Activated T-cell treated with anti-CD3 and anti-CD28 coated beads for 1 hour (primary cell): ENCODE results near the gene DMXL2.
"Not testable (repeated sequence)": the region's sequence is repeated elsewhere in the genome, so short reads cannot be mapped to it uniquely, and the experiment has no call there.

Experiments used
- DNase-seq: peaks from one replicate; pipeline ENCODE4 v3.0.0-alpha.2; 2020; ENCODE audit warnings: low read depth

DMXL2 gene, protein sequence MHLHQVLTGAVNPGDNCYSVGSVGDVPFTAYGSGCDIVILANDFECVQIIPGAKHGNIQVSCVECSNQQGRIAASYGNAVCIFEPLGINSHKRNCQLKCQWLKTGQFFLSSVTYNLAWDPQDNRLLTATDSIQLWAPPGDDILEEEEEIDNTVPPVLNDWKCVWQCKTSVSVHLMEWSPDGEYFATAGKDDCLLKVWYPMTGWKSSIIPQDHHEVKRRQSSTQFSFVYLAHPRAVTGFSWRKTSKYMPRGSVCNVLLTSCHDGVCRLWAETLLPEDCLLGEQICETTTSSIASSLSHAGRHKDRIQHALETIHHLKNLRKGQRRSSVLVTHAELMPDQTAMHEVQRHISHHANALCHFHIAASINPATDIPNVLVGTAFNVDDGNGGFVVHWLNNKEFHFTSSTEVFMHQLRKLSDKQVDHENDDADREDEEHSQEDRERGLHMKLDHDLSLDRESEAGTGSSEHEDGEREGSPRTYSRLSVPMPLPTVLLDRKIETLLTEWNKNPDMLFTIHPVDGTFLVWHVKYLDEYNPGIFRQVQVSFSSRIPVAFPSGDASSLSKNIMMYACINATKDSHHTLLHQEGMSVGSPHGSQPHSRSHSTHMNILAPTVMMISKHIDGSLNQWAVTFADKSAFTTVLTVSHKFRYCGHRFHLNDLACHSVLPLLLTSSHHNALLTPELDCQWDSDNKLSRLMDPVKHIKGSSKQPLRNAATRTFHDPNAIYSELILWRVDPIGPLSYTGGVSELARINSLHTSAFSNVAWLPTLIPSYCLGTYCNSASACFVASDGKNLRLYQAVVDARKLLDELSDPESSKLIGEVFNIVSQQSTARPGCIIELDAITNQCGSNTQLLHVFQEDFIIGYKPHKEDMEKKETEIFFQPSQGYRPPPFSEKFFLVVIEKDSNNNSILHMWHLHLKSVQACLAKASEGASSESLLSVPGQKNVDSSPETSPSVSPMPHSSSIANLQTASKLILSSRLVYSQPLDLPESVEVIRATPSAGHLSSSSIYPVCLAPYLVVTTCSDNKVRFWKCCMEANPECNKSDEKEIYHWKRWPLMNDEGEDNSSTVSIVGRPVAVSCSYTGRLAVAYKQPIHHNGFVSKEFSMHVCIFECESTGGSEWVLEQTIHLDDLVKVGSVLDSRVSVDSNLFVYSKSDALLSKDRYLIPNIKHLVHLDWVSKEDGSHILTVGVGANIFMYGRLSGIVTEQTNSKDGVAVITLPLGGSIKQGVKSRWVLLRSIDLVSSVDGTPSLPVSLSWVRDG (N-terminal part only)

DNA sequence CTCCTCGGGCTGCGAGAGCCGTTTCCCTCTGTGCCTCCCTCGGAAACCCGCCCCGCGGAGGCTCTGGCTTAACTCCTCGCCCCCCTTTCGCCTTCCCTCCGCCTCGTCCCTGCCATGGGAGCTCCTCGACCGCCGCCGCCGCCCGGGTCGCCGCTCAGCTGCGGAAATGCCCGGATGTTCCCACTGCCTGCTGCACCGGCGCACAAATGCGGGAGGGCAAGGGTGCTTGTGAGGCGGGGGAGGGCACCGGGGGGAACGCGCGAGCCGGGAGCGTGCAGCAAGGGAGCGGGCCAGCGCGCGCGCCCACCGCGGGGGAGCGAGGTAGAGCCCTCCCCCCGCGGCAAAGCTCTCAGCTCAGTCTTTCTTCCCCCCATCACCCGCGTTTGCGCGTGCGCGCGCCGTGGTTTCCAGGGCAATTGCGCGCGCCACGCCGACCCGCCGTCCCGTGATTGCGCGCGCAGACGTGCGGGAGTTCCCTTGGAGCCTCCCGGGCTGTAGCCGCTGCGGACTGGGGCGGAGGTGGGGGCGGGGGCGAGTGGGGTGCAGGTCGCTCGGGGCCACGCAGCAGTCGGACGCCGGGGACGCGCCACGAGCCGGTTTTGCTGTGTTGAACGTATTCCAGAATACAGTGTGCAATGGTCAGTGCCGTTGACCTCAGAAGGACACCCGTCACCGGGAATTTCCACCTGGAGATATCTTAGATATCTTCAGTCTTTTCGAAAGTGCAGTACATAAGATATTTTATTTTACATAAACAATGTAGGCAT is at the start of gene DMXL2:
Gene DMXL2 (minus strand): TSS at position 168 of the 767 bp plus-strand sequence. CDS start 226 bp downstream, outside the sequence.
- peak; percentile 50 for DNase-seq

DNA sequence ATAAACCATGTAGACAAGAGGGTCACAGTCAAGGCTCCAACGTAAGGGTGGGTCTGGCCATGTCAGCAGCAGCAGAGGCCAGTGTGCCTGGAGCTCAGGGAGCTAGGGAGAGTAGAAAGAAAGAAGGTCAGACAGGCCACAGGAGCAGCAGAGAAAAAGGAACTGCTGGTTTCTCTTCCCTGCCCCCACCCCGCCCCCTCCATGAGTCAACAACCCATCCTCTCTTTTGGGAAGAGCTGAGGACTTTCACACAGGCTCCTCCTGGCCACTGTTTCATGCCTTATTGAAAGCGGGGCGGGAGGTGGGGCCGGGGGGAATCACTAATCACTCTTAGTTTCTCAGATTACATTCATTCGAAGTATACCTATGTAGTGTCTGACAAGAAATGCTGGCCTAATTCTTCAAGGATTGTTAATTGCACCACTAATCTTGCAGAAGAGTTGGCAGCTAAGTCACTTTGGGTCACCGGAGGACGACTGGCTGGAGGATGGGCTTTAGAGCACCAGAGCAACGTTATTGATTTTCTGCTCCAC is 49.6 kb upstream of the DMXL2 start:
- no peak for DNase-seq

DNA sequence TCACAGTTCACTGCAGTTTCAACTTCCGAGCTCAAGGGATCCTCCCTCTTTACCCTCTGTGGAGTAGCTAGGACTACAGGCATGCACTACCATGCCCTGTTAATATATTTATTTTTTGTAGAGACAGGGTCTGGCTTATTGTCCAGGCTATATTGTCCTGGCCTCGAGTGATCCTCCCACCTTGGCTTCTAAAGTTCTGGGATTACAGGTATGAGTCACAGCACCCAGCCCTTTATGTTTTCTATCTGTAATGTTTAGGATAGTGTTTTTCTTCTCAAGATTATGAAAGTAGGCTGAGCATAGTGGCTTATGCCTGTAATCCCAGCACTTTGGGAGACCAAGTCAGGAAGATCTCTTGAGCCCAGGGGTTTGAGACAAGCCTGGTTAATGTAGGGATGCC is 46.8 kb upstream of the DMXL2 start:
- DNase-seq, result no peak

DNA sequence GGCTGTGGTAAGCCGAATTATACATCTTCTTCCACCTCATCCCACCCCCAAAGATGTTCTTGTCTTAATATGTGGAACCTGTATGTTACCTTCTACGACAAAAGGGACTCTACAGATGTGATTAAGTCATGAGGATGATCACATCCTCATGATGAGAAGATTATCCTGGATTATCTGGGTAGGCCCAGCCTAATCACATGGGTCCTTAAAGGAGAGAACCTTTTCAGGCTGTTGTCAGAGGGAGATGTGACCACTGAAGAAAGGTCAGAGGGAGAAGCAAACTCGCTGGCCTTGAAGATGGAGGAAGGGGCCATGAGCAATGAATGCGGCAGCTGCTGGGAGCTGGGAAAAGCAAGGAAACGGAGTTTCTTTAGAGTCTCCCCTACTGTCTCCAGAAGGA is 45.9 kb upstream of the DMXL2 start:
- no peak for DNase-seq

DNA sequence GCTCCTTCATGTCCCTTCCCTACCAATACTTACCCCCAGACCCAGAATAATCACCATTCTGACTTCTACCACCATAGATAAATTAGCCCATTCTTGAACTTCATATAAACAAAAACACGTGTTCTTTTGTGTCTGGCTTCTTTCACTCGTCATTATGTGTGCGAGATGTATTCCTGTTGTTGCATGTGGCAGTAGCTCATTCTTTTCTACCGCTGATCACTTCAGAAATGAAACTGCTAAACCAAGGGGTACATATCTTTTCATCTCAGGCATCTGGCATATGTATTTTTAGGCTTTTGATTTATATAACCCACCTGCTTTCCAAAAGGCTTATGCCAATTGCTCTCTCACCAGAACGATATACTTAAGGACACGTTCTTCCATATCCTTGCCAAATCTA is 44.9 kb upstream of the DMXL2 start:
- DNase-seq, result no peak

DNA sequence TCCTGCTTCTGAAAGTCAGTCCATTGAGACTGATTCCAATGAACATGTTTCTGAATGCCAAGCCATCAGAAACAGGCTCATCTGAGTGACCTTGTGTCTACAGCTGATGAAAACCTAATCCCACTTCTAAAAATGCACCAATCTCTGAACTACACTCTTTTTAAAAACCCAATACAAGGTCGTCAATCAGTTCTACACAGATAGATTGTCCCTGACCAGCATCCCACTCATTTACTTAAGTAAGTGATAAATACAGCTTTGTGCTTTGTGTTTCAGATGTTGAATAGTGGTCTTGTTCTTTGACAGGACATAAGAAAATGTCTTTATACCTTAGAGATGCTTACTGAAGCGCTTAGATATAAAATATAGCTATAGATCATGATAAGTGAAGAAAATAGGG is 38.5 kb upstream of the DMXL2 start:
- DNase-seq, result no peak

DNA sequence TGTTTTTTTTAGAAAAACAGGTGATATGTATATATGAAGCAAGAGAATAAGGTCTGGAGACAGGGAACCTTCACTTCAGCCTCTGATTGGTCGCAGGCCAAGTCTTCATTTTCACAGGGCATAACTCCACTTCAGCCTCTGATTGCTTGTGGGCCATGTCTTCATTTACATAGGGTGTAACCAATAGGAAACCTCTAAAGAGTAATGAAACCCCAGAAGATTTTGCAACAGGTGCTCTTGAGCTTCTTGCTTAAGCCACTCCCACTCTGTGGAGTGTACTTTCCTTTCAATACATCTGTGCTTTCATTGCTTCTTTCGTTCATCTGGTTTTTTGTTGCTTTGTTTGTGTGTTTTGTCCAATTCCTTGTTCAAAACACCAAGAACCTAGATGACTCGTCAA is 36.1 kb upstream of the DMXL2 start:
- DNase-seq, result no peak

DNA sequence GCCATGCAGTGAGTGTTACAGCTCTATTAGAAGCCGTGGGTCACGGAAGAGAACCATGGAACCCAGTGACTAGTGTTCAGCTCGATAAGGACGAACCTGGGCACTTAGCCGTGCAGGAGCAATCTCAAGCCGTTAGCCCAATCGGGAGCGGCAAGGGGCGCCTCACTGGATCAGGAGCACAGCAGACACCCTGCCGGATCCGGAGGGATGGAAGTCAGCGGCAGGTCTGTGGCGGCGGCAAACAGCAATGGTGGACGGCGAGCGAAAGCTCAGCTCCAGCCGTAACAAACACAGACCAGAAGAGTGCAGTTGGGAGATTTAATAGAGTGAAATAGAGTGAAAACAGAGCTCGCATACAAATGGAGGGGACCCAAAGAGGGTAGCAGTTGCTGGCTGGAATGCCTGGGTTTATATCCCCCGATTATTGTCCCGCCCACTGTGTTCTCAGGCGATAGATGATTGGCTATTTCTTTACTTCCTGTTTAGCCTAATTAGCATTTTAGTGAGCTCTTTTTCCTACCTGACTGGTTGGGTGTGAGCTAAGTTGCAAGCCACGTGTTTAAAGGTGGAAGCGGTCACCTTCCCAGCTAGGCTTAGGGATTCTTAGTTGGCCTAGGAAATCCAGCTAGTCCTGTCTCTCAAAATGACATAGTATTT is 33.0 kb upstream of the DMXL2 start:
- DNase-seq, result not testable (repeated sequence)

DNA sequence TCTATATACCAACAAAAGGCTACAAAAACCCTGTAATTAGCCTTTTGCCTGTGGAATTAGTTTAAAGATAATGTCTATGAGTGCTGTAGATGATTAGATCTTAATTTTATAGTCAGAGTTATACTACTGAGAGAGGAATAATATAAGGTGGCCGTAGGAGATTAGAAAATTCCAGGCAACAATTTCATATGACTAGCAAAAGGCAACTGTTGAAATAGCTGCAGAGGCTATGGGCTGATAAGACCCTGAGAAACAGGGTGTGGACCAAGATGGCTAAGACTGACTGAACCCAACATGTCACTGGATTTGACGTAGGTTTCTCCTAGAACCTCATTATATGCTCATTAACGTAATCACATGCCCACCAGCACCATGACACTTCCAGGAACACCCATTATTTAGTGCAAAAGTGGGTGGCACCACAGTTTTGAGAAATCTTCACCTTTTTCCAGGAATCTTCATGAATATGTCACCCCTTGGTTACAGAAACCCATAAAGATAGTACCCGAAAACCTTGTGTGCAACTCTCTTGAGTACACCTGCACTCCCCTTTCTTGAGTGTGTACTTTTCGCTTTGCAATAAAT is 29.6 kb upstream of the DMXL2 start:
- DNase-seq, result no peak

DNA sequence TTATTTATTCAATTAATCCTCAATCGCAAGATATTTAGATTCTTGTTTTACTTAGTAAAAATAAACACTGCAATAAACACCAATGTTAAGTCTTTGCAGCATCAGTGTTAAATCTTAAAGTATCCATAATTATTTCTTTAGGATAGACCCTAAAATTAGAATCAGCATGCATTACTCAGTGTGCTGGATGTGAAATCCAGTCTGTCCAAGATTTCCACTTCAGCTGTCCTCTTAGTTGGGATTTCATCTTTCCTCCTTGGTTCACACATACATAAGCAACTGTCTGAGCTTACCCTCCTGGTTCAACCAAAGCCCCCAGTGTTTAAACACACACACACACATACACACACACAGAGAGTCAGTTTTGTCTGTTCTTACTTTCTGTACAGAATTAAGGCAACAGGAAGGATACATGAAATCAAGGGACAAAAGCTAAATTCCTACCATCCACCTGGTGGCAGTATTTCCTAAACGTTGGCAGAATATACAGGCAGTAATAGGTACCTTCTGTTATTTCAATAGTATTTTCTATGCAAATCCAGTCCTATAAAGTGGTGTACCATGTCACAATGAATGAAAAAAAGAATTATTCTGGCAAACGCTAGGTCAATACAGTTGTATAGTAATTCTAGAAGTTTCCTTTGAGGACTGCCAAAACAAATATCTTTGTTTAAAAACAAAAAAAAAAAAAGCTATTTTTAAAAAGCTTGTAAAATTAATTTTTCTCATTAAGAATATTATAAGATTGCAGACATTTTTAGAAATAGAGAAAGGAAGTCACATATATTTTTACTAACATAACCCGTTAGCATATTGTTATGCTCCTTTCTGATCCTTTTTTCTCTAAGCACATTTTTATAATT is 27.3 kb upstream of the DMXL2 start:
- DNase-seq, result peak; percentile 5

DNA sequence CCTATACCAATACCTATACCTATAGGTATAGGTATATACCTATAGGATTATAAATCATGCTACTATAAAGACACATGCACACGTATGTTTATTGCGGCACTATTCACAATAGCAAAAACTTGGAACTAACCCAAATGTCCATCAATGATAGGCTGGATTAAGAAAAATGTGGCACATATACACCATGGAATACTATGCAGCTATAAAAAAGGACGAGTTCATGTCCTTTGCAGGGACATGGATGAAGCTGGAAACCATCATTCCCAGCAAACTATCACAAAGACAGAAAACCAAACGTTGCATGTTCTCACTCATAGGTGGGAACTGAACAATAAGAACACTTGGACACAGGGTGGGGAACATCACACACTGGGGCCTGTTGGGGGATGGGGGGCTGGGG is 26.1 kb upstream of the DMXL2 start:
- DNase-seq, result not testable (repeated sequence)

DNA sequence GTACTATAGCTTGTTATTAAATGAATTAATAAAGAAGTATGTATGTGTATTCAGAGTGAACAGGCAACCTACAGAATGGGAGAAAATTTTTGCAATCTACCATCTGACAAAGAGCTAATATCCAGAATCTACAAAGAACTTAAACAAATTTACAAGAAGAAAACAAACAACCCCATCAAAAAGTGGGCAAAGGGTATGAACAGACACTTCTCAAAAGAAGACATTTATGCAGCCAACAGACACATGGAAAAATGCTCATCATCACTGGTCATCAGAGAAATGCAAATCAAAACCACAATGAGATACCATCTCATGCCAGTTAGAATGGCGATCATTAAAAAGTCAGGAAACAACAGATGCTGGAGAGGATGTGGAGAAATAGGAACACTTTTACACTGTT is 25.5 kb upstream of the DMXL2 start:
- DNase-seq, result not testable (repeated sequence)

DNA sequence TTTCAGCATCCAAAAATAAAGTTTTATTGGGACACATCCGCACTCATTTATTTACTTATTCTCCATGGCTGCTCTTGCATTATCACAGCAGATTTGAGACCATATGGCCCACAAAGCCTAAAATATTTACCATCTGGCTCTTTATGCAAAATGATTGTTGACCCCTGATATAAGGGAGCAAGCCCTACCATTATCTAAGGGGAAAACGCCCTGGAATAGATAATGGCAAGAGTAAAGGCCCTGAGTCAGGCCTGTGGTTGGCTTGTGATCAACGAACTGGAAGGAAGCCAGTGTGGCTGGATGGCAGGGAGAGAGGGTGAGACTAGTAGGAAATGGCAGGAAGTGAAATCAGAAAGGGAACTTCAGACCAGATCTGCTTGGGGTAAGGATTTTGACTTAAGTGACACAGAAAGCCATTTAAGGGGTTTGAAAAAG is 24.6 kb upstream of the DMXL2 start:
- DNase-seq, result no peak

DNA sequence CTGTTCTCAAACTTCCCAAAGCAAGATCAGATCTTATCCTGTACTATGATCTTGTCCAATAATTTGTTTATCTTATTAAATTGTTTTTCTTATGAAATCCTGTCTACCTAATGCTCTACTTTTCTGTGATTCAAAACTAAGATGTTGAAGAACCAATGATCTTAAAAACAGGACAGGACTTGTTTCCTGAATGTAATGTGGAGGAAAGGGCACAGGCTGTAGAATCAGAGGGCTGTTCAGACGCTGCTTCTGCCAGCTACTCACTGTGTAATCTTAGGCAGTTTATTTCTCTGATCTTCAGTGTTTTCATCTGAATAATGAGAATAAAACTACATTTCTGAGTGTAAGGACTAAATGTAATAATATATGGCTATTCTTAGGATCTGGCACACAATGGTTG is 20.1 kb upstream of the DMXL2 start:
- no peak for DNase-seq

DNA sequence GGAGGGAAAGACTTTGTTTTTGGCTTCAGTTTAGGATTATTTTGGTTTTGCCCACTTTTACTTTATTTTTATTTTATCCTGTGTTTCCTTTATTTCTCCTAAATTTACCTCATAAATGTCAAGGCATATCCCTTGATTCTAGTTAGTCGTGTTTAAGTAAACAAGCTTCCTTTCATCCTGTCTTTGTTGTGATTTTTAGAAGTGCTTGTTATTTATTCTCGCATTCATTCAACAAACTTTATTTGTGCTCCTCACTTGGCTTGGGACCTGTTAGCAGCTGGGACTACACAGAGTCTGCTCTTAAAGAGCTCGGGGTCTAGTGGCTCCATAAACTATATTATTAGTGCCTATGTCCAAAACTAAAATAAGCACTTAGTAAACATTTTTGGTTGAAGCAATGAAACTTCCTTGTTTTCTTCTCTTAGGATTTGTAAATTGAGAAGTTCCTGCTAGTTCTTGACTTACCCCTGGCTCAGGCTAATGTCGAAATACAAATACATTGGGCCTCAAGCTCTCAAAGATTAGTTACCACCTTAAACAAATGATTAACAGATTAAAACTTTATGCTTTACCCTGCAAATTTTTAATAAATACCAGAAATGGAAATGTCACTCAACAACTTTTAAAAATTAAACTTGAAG is 19.0 kb upstream of the DMXL2 start:
- no peak for DNase-seq

DNA sequence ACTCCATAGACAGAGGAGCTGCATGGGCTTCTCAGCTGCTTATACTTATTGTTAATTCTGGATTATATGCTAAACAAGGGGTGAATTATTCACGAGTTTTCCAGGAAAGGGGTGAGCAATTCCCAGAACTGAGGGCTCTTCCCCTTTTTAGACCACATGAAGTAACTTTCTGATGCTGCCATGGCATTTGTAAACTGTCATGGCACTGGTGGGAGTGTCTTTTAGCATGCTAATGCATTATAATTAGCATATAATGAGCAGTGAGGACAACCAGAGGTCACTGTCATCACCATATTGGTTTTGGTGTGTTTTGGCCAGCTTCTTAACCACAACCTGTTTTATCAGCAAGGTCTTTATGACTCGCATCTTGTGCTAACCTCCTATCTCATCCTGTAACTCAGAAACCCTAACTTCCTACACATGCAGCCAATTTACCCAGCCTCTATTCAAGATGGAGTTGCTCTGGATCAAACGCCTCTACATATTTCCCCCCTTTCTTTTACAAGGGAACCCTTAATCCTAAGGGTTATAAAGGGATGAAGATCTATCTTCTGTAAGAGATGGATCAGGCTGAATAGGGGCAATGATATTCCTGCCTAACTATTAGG is 12.1 kb upstream of the DMXL2 start:
- DNase-seq, result no peak

DNA sequence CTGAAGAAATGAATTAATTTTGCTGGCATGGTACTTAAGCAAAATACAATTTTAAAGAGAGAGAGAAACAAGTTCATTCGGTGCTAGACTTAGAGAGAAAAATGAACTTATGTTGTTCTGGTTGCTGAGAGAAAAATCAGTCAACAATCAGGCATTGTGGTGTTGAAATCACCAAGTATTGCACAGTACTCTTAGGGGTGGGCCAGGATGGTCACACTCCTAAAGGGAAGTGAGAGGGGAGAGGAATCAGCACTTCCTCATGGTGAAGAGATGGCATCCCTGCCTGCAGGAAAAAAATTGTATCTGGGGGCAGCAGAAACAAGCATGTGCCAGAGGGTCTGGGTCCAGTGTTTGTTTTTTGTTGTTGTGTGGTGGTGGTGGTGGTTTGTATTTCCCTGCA is 7.0 kb upstream of the DMXL2 start:
- DNase-seq, result no peak

DNA sequence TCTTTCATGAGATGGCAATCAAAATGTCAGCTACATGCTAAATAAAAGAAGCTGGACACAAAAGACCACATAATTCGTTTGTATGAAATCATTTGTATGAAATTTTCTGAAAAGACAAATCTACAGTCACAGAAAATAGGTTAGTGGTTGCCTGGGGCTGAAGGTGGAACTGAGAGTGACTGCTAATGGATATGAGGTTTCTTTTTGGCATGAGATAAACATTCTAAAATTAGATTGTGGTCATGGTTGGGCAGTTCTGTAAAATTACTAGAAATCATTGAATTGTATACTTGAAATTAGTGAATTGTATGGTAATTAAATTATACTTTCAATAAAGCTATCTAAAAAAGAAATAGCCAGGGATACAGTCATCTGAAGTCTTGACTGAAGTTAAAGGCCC is 2.7 kb upstream of the DMXL2 start:
- no peak for DNase-seq
